LNCAP (cell line): Measurements from ENCODE around the gene LRRC73.

ENCODE experiments used
- TF ChIP-seq, protein P1 (sequence below): fragments of 450-650 bp; IDR thresholded peaks from 2 replicates; pipeline ENCODE4 v1.5.1; 2017; ENCODE audit warnings: mild to moderate bottlenecking

LRRC73 gene

GRCh38 chr6:43506171-43506570, 4.0 kb downstream of the LRRC73 start:
- TF ChIP-seq, protein P1, sequence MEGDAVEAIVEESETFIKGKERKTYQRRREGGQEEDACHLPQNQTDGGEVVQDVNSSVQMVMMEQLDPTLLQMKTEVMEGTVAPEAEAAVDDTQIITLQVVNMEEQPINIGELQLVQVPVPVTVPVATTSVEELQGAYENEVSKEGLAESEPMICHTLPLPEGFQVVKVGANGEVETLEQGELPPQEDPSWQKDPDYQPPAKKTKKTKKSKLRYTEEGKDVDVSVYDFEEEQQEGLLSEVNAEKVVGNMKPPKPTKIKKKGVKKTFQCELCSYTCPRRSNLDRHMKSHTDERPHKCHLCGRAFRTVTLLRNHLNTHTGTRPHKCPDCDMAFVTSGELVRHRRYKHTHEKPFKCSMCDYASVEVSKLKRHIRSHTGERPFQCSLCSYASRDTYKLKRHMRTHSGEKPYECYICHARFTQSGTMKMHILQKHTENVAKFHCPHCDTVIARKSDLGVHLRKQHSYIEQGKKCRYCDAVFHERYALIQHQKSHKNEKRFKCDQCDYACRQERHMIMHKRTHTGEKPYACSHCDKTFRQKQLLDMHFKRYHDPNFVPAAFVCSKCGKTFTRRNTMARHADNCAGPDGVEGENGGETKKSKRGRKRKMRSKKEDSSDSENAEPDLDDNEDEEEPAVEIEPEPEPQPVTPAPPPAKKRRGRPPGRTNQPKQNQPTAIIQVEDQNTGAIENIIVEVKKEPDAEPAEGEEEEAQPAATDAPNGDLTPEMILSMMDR = no peak

GRCh38 chr6:43505718-43506117, 4.4 kb downstream of the LRRC73 start:
- TF ChIP-seq, protein P1 = no peak

DNA sequence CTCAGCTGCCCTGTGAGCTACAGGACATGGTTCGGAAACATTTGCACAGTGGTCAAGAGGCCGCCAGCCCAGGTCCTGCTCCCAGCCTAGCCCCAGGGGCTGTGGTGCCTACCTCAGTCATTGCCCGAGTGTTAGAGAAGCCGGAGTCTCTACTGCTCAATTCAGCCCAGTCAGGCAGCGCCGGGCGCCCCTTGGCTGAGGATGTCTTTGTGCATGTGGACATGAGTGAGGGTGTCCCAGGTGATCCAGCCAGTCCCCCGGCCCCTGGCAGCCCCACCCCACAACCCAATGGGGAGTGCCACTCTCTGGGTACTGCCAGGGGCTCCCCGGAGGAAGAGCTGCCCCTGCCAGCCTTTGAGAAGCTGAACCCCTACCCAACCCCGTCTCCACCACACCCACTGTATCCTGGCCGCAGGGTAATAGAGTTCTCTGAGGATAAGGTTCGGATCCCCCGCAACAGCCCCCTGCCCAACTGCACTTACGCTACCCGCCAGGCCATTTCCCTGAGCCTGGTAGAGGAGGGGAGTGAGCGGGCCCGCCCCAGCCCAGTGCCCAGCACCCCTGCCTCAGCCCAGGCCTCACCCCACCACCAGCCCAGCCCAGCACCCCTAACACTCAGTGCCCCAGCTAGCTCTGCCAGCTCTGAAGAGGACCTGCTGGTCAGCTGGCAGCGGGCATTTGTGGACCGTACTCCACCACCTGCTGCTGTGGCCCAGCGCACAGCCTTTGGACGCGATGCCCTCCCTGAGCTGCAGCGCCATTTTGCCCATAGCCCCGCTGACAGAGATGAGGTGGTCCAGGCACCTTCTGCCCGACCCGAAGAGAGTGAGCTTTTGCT, 5.2 kb downstream of the LRRC73 start:
- TF ChIP-seq, protein P1 = no peak

- TF ChIP-seq, protein P1 = no peak
Measured at GRCh38 chr6:43503443-43503842, 6.7 kb downstream of the LRRC73 start.

DNA sequence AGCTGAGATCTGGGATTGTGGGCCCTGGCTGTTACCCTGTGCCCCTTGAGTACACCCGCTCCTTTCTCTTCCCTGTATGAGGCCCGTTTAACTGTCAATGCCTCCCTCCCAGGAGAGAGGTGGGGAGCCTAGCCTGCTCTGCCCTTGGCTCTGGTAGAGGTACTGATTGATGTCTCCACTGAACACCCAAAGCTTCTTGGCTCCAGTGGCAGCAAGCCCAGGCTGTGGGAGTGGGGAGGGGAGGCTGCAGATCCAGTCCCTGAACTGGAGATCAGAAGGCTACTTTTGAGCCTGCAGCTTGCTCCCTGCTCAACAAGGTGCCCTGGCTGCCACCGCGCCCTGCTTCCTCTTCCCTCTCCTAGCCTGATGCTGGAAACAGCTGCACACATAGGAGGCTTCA, 7.5 kb downstream of the LRRC73 start:
- TF ChIP-seq, protein P1 = no peak

- TF ChIP-seq, protein P1 = no peak
Measured at GRCh38 chr6:43500921-43501320, 9.2 kb downstream of the LRRC73 start.

- TF ChIP-seq, protein P1 = no peak
Measured at GRCh38 chr6:43499028-43499815, 10.9 kb downstream of the LRRC73 start.
